Gastroesophageal sphincter (tissue), 3 donors: ENCODE results near the gene FLACC1.

ENCODE experiments used
- CTCF ChIP-seq, 4 experiments: fragments of 200-600 bp in 2 of 4; fragments of 450-650 bp in 2 of 4; sonication (generic) in 1 of 4; IDR thresholded peaks; one replicate each; pipeline ENCODE4 v1.5.1; 2017 to 2019; ENCODE audit warnings: antibody characterized with exemption in 4 of 4, mild to moderate bottlenecking in 2 of 4, moderate library complexity in 2 of 4
- POLR2A ChIP-seq, 2 donors: fragments of 450-650 bp; IDR thresholded peaks; one replicate each; pipeline ENCODE4 v1.6.1; 2017; ENCODE audit warnings: antibody characterized with exemption in 2 of 2, mild to moderate bottlenecking in 2 of 2, moderate library complexity in 1 of 2

GRCh38 chr2:201320257-201320656 lies 36.9 kb downstream of the FLACC1 start:
- TF ChIP-seq CTCF (IDR thresholded peaks at IDR 0.05) (no peak), POLR2A (IDR thresholded peaks at IDR 0.05) (no peak)
